GM10266 (cell line): ENCODE results near the gene KIF1B.
"Not testable (repeated sequence)": the region's sequence is repeated elsewhere in the genome, so short reads cannot be mapped to it uniquely, and the experiment has no call there.

Experiments
- DNase-seq: peaks from one replicate; pipeline ENCODE4 v3.0.0; 2012; ENCODE audit errors: extremely low spot score
- TF ChIP-seq, protein P1 (sequence below): IDR thresholded peaks from 2 replicates; pipeline ENCODE4 v1.5.1; 2012; ENCODE audit warnings: mild to moderate bottlenecking, low read depth; ENCODE audit not compliant: control insufficient read depth, insufficient read depth; ENCODE audit errors: missing control alignments

The KIF1B gene

DNA sequence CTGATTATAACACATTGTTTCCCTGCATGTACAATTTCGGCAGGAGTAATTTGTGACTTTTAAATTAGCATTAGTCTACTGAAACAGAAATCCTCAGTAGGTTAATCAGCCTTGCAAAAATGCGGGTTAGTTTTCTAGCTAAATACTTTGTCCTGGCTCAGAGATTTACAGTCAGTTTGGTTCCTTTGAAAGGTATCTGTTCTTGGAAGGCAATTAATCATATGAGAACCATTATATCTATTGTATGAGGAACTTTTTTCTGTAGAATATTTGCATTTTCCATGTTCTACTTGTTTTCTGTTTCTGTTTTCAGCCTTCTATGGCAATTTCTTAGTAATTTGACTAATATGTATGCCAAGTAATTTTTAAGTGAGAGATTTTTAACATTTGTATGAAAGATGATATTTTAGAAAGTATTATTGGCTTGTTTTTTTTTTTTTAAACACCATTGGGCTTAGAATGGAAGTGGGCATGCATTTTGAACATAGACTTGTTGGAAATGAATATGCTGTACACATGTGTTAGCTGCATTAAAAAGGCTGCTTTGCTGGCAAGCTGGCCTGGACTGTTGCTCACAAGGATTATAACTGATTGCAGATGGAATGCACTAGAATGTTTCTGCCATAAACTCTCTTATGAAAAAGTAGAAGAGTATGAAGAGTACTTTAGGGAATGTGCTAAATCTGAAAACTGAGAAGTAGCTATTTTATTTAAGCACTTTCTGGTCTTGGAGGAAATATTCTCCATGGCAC, 26.2 kb downstream of the KIF1B start:
- DNase-seq: no peak
- TF ChIP-seq, protein P1, sequence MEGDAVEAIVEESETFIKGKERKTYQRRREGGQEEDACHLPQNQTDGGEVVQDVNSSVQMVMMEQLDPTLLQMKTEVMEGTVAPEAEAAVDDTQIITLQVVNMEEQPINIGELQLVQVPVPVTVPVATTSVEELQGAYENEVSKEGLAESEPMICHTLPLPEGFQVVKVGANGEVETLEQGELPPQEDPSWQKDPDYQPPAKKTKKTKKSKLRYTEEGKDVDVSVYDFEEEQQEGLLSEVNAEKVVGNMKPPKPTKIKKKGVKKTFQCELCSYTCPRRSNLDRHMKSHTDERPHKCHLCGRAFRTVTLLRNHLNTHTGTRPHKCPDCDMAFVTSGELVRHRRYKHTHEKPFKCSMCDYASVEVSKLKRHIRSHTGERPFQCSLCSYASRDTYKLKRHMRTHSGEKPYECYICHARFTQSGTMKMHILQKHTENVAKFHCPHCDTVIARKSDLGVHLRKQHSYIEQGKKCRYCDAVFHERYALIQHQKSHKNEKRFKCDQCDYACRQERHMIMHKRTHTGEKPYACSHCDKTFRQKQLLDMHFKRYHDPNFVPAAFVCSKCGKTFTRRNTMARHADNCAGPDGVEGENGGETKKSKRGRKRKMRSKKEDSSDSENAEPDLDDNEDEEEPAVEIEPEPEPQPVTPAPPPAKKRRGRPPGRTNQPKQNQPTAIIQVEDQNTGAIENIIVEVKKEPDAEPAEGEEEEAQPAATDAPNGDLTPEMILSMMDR: no peak

DNA sequence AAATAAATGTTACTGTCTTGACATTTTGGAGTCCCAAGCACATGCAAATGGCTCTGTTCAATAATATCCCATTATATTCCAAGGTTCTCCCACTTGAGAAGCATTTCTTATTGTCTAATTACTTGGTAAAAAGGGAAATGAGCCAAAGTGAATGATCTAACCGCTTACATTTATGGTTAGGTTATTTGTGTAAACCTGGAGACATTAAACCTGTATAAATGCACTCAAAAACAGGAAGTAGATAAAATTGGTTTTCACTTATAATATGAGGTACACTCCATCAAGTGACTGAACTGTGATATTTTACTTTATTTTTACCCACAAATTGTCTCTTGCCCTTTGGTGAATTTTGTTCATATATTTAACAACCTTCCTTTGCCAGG, 26.8 kb downstream of the KIF1B start:
- DNase-seq: no peak
- TF ChIP-seq, protein P1: no peak

DNA sequence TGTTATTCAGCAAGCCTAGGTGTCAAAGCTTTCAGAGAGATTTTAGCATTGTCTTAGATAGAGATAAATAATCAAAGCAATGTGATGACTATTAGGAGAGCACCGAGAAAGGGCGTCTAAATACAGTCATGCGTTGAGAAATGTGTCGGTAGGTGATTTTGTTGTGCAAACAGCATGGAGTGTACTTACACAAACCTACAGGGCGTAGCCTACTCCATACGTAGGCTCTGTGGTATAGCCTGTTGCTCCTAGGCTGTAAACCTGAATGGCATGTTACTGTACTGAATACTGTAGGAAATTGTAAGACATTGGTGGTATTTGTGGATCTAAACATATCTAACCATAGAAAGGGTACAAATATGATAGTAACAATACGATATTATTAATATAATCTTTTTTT, 31.8 kb downstream of the KIF1B start:
- TF ChIP-seq, protein P1: no peak
- DNase-seq: no peak

DNA sequence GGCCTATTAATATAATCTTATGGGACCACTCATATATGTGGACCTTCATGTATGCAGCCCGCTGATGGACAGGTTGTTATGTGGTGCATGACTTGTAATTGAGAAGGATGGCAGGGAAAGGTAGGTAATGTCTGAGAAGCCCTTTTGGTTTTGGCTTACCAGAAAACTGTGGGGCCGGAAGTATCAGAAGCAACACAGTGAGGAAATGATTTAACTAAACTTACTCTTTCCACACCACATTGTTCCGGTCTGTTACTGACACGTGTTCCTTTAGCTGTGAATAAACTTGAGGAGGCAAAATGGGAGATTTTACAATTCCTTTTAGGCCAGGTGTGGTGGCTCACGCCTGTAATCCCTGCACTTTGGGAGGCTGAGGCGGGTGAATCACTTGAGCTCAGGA, 32.4 kb downstream of the KIF1B start:
- TF ChIP-seq, protein P1: no peak
- no peak for DNase-seq

DNA sequence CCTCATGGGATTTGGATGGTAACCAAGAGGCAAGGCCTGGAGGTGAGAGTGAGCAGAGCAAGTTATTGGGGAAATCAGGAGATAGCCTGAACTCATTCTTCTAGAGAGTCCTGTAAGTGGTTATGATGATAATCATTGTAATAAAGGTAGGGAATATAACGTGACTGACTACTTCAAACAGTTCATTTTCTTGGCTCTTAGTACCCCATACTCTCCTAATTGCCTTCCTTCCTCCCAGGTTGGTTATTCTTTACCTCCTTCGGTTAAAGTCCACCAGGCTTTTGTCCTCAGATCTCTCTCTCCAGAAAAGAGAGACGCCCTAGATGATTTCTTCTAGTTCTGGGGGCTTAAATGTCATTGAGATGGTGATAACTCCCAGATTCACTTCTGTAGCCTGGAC, 35.3 kb downstream of the KIF1B start:
- no peak for DNase-seq
- TF ChIP-seq, protein P1: no peak

DNA sequence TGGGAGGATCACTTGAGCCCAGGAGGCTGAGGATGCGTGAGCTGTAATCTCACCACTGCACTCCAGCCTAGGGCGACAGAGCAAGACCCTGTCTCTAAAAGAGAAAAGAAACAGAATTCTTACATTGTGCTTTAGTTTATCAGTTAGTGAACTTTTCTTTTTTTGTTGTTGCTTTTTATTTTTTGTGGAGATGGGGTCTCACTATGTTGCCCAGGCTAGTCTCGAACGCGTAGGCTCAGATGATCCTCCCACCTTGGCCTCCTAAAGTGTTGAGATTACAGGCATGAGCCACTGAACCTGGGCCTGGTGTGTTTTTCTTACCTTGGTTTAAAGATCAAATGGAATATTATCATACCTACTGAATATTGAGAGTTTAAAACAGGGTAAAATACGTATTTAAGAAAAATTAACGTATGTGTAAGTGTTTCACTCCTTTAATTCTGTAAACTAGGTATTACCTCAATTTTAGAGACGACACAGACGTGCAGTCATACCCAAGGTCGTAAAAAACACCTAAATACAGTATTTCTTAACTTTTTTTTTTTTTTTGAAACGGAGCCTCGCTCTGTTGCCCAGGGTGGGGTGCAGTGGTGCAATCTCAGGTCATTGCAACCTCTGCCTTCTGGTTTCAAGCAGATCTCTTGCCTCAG, 39.6 kb downstream of the KIF1B start:
- no peak for DNase-seq
- TF ChIP-seq, protein P1: no peak

DNA sequence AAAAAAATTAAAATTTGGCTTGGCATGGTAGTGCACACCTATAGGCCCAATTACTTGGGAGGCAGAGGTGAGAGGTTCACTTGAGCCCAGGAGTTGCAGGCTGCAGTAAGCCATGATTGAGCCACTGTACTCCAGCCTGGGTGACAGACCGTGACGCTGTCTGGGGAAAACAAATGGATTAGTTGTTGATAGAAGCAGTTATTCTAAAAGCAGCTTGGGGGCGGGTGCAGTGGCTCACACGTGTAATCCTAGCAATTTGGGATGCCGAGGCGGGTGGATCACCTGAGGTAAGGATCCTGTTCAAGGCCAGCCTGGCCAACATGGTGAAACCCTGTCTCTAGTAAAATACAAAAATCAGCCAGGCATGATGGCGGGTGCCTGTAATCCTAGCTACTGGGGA, 40.3 kb downstream of the KIF1B start:
- TF ChIP-seq, protein P1: no peak
- no peak for DNase-seq

DNA sequence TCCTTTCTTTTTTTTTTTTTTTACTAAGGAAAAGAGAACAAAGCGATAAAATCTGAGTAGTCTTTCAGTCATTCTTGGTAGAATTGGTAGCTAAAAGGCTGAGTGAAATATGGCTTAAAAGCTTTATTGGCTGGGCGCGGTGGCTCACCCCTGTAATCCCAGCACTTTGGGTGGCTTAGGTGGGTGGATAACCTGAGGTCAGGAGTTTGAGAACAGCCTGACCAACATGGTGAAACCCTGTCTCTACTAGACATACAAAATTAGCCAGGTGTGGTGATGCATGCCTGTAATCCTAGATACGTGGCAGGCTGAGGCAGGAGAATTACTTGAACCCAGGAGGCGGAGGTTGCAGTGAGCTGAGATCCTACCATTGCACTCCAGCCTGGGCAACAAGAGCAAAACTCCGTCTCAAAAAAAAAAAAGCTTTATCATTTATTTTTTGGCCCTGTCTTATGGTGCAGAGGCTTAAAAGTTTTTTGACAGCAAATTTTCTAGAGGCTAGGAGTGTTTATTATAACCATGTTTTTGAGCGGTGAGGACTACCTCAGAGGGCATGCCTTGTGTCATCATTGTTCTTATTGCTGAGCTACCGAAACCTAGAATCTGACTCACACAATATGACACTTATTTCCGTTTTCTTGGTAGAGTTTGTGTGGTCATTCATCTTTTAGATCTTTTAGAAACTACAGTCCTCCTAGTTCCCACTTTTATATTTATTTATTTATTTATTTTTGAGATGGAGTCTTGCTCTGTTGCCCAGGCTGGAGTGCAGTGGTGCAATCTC, 41.1 kb downstream of the KIF1B start:
- not testable (repeated sequence) for DNase-seq
